Mucosa of descending colon (tissue), 3 donors: ENCODE measurements around the gene CHIA. TPM values are rescaled to one million over a fixed set of nuclear protein-coding genes. Genes with fewer than 3 reads are reported as not detected.
"Not testable (repeated sequence)": the region's sequence is repeated elsewhere in the genome, so short reads cannot be mapped to it uniquely, and the experiment has no call there.

Experiments used
- ATAC-seq: fragments of 200-7000 bp; cut with Tn5 transposase; one replicate; pipeline ENCODE4 v1.9.1; 2020; ENCODE audit warnings: mild to moderate bottlenecking, moderate library complexity
- DNase-seq, 3 donors: peaks; one replicate each; pipeline ENCODE4 v3.0.0-alpha.2; 2020
- H3K36me3 ChIP-seq: fragments of 200-600 bp; one replicate; pipeline ENCODE4 v1.8.0; 2021; ENCODE audit warnings: low read depth, mild to moderate bottlenecking
- H3K4me1 ChIP-seq: fragments of 200-600 bp; one replicate; pipeline ENCODE4 v1.8.0; 2021; ENCODE audit warnings: low read depth, mild to moderate bottlenecking
- H3K4me3 ChIP-seq: fragments of 200-600 bp; one replicate; pipeline ENCODE4 v1.8.0; 2021; ENCODE audit warnings: mild to moderate bottlenecking
- H3K9me3 ChIP-seq: fragments of 200-600 bp; one replicate; pipeline ENCODE4 v1.8.0; 2021; ENCODE audit warnings: mild to moderate bottlenecking
- CTCF ChIP-seq: fragments of 200-600 bp; IDR thresholded peaks from one replicate; pipeline ENCODE4 v1.8.0; 2022; ENCODE audit warnings: antibody characterized with exemption, mild to moderate bottlenecking
- intact Hi-C, 2 donors: fragments of 100-400 bp; cut with DNase I in 1 of 2; cut with micrococcal nuclease in 1 of 2; formaldehyde crosslinking; loops; one replicate each; pipeline versions ENCODE4 v1.11.0 to v1.11.1; 2022; cut with DNase I, micrococcal nuclease
- total RNA-seq, 3 donors: library from RNA; stranded (reverse); fragmentation: NEBNext Ultra II Directional in 2 of 3; extraction: Animal tissue kit (Norgen Biotek cat#: 25700) in 2 of 3; gene quantifications; one replicate each; pipeline versions ENCODE4 v1.2.1 to v1.2.4, GENCODE V29; 2021 to 2023
- donor health status: DM: no; HTN: no; CAD: no; lungs with moderate emphysema.
- donor health status: DM: no; HTN: no; CAD: no.
- donor health status: DM: no; HTN: yes; CAD: no.

The CHIA gene
- total RNA-seq, 3 donors from 2014 or later = not detected

- H3K4me3 ChIP-seq = no peak overlapping the region
- TF ChIP-seq CTCF = no peak
- H3K36me3 ChIP-seq = no peaks in the 10 kb centered on the region
- H3K4me1 ChIP-seq = no peaks in the 10 kb centered on the region
- no peaks in the 10 kb centered on the region for H3K9me3 ChIP-seq
- DNase-seq = peak in 1 of 3 donors; percentile 39
- no peak for ATAC-seq
- intact Hi-C loops = no loop called here
These were observed 43.5 kb downstream of the CHIA start for GRCh38 chr1:111334169-111334568.

GRCh38 chr1:111335214-111335877, 44.7 kb downstream of the CHIA start:
- H3K9me3 ChIP-seq, H3K4me3 ChIP-seq, ATAC-seq, DNase-seq, H3K4me1 ChIP-seq, H3K36me3 ChIP-seq, intact Hi-C loops: not testable (repeated sequence)

GRCh38 chr1:111338849-111339248, 48.2 kb downstream of the CHIA start:
- DNase-seq, H3K36me3 ChIP-seq, H3K9me3 ChIP-seq, H3K4me1 ChIP-seq, H3K4me3 ChIP-seq, ATAC-seq, intact Hi-C loops: not testable (repeated sequence)

GRCh38 chr1:111346089-111346885, 55.6 kb downstream of the CHIA start:
- Histone ChIP-seq H3K36me3 (no peaks in the 10 kb centered on the region), H3K4me3 (peak overlapping the region; percentile 4), H3K4me1 (peaks cover 6% of the 10 kb centered on the region), H3K9me3 (no peaks in the 10 kb centered on the region)
- TF ChIP-seq CTCF = no peak
- intact Hi-C loops = no loop called here
- peak; percentile 98 for ATAC-seq
- DNase-seq = peak; percentile 82 to 89 (median 83)

- peaks cover 6% of the 10 kb centered on the region for H3K4me1 ChIP-seq
- TF ChIP-seq CTCF = no peak
- no peaks in the 10 kb centered on the region for H3K9me3 ChIP-seq
- intact Hi-C loops = no loop called here
- ATAC-seq (no peak), DNase-seq (no peak)
- no peaks in the 10 kb centered on the region for H3K36me3 ChIP-seq
- no peak overlapping the region for H3K4me3 ChIP-seq
These were observed 56.4 kb downstream of the CHIA start for GRCh38 chr1:111347026-111347425.

GRCh38 chr1:111351700-111352099, 61.0 kb downstream of the CHIA start:
- Histone ChIP-seq H3K9me3 (no peaks in the 10 kb centered on the region), H3K36me3 (no peaks in the 10 kb centered on the region), H3K4me1 (peaks cover 3% of the 10 kb centered on the region), H3K4me3 (no peak overlapping the region)
- ATAC-seq (no peak), DNase-seq (no peak)
- no peak for TF ChIP-seq CTCF
- intact Hi-C loops = no loop called here
